ENCODE data around the gene ATP6AP1.

The ATP6AP1 gene

GRCh38 chrX:154432210-154432609 is 3.7 kb downstream of the ATP6AP1 start (continued):
- TF ChIP-seq, protein P1, sequence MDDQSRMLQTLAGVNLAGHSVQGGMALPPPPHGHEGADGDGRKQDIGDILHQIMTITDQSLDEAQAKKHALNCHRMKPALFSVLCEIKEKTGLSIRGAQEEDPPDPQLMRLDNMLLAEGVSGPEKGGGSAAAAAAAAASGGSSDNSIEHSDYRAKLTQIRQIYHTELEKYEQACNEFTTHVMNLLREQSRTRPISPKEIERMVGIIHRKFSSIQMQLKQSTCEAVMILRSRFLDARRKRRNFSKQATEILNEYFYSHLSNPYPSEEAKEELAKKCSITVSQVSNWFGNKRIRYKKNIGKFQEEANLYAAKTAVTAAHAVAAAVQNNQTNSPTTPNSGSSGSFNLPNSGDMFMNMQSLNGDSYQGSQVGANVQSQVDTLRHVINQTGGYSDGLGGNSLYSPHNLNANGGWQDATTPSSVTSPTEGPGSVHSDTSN (CRISPR knock-in tag; IDR thresholded peaks at IDR 0.05) = no peak
- TF ChIP-seq FEZF1 (tag by site-specific recombination; IDR thresholded peaks at IDR 0.05) (no peak), ZNF530 (tag by site-specific recombination; IDR thresholded peaks at IDR 0.05; ENCODE audit: low read depth) (no peak)
- TF ChIP-seq, protein P2, sequence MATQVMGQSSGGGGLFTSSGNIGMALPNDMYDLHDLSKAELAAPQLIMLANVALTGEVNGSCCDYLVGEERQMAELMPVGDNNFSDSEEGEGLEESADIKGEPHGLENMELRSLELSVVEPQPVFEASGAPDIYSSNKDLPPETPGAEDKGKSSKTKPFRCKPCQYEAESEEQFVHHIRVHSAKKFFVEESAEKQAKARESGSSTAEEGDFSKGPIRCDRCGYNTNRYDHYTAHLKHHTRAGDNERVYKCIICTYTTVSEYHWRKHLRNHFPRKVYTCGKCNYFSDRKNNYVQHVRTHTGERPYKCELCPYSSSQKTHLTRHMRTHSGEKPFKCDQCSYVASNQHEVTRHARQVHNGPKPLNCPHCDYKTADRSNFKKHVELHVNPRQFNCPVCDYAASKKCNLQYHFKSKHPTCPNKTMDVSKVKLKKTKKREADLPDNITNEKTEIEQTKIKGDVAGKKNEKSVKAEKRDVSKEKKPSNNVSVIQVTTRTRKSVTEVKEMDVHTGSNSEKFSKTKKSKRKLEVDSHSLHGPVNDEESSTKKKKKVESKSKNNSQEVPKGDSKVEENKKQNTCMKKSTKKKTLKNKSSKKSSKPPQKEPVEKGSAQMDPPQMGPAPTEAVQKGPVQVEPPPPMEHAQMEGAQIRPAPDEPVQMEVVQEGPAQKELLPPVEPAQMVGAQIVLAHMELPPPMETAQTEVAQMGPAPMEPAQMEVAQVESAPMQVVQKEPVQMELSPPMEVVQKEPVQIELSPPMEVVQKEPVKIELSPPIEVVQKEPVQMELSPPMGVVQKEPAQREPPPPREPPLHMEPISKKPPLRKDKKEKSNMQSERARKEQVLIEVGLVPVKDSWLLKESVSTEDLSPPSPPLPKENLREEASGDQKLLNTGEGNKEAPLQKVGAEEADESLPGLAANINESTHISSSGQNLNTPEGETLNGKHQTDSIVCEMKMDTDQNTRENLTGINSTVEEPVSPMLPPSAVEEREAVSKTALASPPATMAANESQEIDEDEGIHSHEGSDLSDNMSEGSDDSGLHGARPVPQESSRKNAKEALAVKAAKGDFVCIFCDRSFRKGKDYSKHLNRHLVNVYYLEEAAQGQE (tag by site-specific recombination; IDR thresholded peaks at IDR 0.05) = no peak

DNA sequence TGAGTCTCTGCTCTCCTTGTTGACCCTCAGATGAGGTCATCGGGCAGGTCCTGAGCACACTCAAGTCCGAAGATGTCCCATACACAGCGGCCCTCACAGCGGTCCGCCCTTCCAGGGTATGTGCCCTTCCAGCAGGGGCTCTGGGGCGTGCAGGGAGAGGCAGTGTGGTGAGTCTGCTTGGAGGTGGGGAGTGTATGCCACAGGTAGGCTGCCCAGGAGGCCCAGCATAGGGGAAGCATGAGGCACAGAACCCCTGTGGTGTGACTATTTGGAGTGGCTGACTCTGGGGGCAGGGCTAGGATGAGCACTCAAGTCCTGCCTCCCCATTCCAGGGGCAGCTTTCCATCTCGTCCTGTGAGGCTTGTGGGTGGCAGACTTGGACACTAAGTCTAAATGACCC is 5.1 kb downstream of the ATP6AP1 start:
- peaks cover 0 to 61% of the 10 kb centered on the region in 2 experiments; a peak in 1 of 3 replicates for H3K36me3 ChIP-seq (ENCODE audit: control insufficient read depth in 2 of 2, insufficient read depth in 1 of 2, low read length in 2 of 2)

More for the DNA sequence above, 5.1 kb downstream of the ATP6AP1 start:
- no peak for TF ChIP-seq ZNF302 (tag by site-specific recombination; IDR thresholded peaks at IDR 0.05; ENCODE audit: low read depth)
- peak; percentile 35; the same call in 1 of the 2 replicates for TF ChIP-seq HIC1 (tag by site-specific recombination; IDR thresholded peaks at IDR 0.05)
- peak; percentile 67; the same call in 1 of the 2 replicates for TF ChIP-seq SCRT1 (tag by site-specific recombination; IDR thresholded peaks at IDR 0.05; ENCODE audit: borderline replicate concordance)
- no peak for TF ChIP-seq ZFP3 (tag by site-specific recombination; IDR thresholded peaks at IDR 0.05; ENCODE audit: low read depth)
- TF ChIP-seq SCRT2 (tag by site-specific recombination; IDR thresholded peaks at IDR 0.05) = peak; percentile 95
- peak; percentile 77 for TF ChIP-seq GLIS1 (tag by site-specific recombination; IDR thresholded peaks at IDR 0.05)
- TF ChIP-seq ATF2 (tag by site-specific recombination; IDR thresholded peaks at IDR 0.05; ENCODE audit: low read depth) = 0 out of 2 replicates have a peak, but pooled peaks have one; percentile 26
- TF ChIP-seq ZIC2 (tag by site-specific recombination; IDR thresholded peaks at IDR 0.05) = peak; percentile 95
- 0 out of 2 replicates have a peak, but pooled peaks have one; percentile 21 for TF ChIP-seq GLIS2 (tag by site-specific recombination; IDR thresholded peaks at IDR 0.05)
- TF ChIP-seq, protein P3, sequence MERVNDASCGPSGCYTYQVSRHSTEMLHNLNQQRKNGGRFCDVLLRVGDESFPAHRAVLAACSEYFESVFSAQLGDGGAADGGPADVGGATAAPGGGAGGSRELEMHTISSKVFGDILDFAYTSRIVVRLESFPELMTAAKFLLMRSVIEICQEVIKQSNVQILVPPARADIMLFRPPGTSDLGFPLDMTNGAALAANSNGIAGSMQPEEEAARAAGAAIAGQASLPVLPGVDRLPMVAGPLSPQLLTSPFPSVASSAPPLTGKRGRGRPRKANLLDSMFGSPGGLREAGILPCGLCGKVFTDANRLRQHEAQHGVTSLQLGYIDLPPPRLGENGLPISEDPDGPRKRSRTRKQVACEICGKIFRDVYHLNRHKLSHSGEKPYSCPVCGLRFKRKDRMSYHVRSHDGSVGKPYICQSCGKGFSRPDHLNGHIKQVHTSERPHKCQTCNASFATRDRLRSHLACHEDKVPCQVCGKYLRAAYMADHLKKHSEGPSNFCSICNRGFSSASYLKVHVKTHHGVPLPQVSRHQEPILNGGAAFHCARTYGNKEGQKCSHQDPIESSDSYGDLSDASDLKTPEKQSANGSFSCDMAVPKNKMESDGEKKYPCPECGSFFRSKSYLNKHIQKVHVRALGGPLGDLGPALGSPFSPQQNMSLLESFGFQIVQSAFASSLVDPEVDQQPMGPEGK (tag by site-specific recombination; IDR thresholded peaks at IDR 0.05) = 0 out of 2 replicates have a peak, but pooled peaks have one; percentile 33
- TF ChIP-seq, protein P4, sequence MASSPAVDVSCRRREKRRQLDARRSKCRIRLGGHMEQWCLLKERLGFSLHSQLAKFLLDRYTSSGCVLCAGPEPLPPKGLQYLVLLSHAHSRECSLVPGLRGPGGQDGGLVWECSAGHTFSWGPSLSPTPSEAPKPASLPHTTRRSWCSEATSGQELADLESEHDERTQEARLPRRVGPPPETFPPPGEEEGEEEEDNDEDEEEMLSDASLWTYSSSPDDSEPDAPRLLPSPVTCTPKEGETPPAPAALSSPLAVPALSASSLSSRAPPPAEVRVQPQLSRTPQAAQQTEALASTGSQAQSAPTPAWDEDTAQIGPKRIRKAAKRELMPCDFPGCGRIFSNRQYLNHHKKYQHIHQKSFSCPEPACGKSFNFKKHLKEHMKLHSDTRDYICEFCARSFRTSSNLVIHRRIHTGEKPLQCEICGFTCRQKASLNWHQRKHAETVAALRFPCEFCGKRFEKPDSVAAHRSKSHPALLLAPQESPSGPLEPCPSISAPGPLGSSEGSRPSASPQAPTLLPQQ (tag by site-specific recombination; IDR thresholded peaks at IDR 0.05) = 0 out of 2 replicates have a peak, but pooled peaks have one; percentile 18
- TF ChIP-seq KLF8 (tag by site-specific recombination; IDR thresholded peaks at IDR 0.05) = no peak
- peak; percentile 37; the same call in 1 of the 2 replicates for TF ChIP-seq PRDM10 (tag by site-specific recombination; IDR thresholded peaks at IDR 0.05)
- Histone ChIP-seq H3K27ac (ENCODE audit: extremely low read depth, low read depth, low read length) (no peak overlapping the region), H3K4me1 (ENCODE audit: control insufficient read depth, insufficient read depth, low read length) (no peaks in the 10 kb centered on the region), H3K4me3 (ENCODE audit: low read depth, low read length) (no peak overlapping the region), H3K9me3 (ENCODE audit: control insufficient read depth, insufficient read depth, low read depth, low read length) (no peaks in the 10 kb centered on the region)
- ChIA-PET CTCF (no interaction called here), POLR2A (interaction anchor here (0.6 to 1.6 kb wide), 2 partner anchors 16 to 22 kb away, joined by 3 to 9 read pairs; no protein-coding TSS in a partner anchor)
